Liver (tissue), 3 donors: ENCODE data around the gene TTC3.

Experiments
- GABPA ChIP-seq, 2 donors: IDR thresholded peaks in 1 of 2; conservative IDR thresholded peaks in 1 of 2; 2 replicates each; pipeline ENCODE4 v1.6.1; 2016; ENCODE audit warnings: antibody characterized with exemption in 2 of 2, mild to moderate bottlenecking in 1 of 2, moderate library complexity in 1 of 2
- HNF4A ChIP-seq, 2 donors: conservative IDR thresholded peaks; 2 replicates each; pipeline ENCODE4 v1.6.1; 2016; ENCODE audit warnings: antibody characterized with exemption in 2 of 2, mild to moderate bottlenecking in 2 of 2
- HNF4G ChIP-seq: IDR thresholded peaks from 2 replicates; pipeline ENCODE4 v1.6.1; 2016; ENCODE audit warnings: antibody characterized with exemption
- JUND ChIP-seq, 2 donors: IDR thresholded peaks; 2 replicates each; pipeline ENCODE4 v1.6.1; 2016; ENCODE audit warnings: antibody characterized with exemption in 2 of 2
- RAD21 ChIP-seq, 2 donors: IDR thresholded peaks; 2 replicates each; pipeline ENCODE4 v1.6.1; 2016; ENCODE audit warnings: antibody characterized with exemption in 2 of 2, mild to moderate bottlenecking in 2 of 2
- TAF1 ChIP-seq: conservative IDR thresholded peaks from 2 replicates; pipeline ENCODE4 v1.6.1; 2016; ENCODE audit warnings: antibody characterized with exemption, mild to moderate bottlenecking
- YY1 ChIP-seq: IDR thresholded peaks from 2 replicates; pipeline ENCODE4 v1.6.1; 2016; ENCODE audit warnings: antibody characterized with exemption, mild to moderate bottlenecking
- TF ChIP-seq, protein P1 (sequence below): fragments of 150-350 bp; IDR thresholded peaks from 2 replicates; pipeline ENCODE4 v1.5.1; 2017; ENCODE audit warnings: improper control_type of control experiment, low read depth, low read length; ENCODE audit not compliant: missing input control
- TF ChIP-seq, protein P2 (sequence below): IDR thresholded peaks from 2 replicates; pipeline ENCODE4 v1.6.1; 2016; ENCODE audit warnings: antibody characterized with exemption
- TF ChIP-seq, protein P3 (sequence below): IDR thresholded peaks from 2 replicates; pipeline ENCODE4 v1.6.1; 2016; ENCODE audit warnings: antibody characterized with exemption, mild to moderate bottlenecking
- TF ChIP-seq, protein P4 (sequence below): IDR thresholded peaks from 2 replicates; pipeline ENCODE4 v1.6.1; 2016; ENCODE audit warnings: antibody characterized with exemption
- TF ChIP-seq, protein P5 (sequence below): IDR thresholded peaks from 2 replicates; pipeline ENCODE4 v1.6.1; 2016; ENCODE audit warnings: antibody characterized with exemption
- donor health status: healthy.
- donor health status: healthy.

DNA sequence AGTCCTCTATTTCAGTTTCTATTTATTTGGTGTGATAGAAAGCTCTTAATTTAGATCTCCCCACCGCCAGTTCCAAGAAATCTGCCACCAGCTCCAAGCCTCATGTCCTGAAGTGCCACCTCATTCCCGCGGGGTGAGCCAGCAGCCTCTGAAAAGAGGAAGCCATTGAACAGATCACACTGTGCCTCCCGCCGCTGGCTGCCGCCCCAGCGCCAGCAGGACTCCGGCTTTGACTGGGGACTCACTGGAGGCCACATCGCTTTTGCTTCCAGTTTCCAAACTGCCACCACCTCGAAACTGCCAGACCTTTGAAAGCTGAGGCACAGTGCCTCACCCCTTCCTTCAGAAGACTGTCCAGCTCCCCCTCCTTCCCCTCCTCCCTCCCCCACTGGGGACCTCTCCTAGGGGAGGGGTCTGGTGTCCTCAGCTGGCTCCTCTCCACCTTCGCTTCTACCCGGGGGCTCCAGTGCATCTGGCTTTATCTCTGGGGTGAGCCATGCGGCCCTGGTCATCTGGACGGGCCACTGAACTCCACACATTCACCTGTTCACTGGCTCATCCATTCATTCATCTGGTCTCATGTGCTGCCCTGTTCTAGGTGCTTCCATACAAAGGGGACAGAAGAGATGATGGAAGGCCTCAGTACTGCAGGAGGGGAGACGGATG, 135.1 kb downstream of the TTC3 start:
- TF ChIP-seq HNF4A (conservative IDR thresholded peaks at IDR 0.05) (no peak), HNF4G (no peak), TAF1 (no peak), YY1 (no peak), GABPA (IDR thresholded peaks at IDR 0.05 in 1 of 2, conservative IDR thresholded peaks at IDR 0.05 in 1 of 2) (no peak), RAD21 (IDR thresholded peaks at IDR 0.05) (no peak), JUND (IDR thresholded peaks at IDR 0.05) (no peak)
- TF ChIP-seq, protein P1, sequence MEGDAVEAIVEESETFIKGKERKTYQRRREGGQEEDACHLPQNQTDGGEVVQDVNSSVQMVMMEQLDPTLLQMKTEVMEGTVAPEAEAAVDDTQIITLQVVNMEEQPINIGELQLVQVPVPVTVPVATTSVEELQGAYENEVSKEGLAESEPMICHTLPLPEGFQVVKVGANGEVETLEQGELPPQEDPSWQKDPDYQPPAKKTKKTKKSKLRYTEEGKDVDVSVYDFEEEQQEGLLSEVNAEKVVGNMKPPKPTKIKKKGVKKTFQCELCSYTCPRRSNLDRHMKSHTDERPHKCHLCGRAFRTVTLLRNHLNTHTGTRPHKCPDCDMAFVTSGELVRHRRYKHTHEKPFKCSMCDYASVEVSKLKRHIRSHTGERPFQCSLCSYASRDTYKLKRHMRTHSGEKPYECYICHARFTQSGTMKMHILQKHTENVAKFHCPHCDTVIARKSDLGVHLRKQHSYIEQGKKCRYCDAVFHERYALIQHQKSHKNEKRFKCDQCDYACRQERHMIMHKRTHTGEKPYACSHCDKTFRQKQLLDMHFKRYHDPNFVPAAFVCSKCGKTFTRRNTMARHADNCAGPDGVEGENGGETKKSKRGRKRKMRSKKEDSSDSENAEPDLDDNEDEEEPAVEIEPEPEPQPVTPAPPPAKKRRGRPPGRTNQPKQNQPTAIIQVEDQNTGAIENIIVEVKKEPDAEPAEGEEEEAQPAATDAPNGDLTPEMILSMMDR = no peak
- TF ChIP-seq, protein P2, sequence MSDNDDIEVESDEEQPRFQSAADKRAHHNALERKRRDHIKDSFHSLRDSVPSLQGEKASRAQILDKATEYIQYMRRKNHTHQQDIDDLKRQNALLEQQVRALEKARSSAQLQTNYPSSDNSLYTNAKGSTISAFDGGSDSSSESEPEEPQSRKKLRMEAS = no peak
- TF ChIP-seq, protein P3, sequence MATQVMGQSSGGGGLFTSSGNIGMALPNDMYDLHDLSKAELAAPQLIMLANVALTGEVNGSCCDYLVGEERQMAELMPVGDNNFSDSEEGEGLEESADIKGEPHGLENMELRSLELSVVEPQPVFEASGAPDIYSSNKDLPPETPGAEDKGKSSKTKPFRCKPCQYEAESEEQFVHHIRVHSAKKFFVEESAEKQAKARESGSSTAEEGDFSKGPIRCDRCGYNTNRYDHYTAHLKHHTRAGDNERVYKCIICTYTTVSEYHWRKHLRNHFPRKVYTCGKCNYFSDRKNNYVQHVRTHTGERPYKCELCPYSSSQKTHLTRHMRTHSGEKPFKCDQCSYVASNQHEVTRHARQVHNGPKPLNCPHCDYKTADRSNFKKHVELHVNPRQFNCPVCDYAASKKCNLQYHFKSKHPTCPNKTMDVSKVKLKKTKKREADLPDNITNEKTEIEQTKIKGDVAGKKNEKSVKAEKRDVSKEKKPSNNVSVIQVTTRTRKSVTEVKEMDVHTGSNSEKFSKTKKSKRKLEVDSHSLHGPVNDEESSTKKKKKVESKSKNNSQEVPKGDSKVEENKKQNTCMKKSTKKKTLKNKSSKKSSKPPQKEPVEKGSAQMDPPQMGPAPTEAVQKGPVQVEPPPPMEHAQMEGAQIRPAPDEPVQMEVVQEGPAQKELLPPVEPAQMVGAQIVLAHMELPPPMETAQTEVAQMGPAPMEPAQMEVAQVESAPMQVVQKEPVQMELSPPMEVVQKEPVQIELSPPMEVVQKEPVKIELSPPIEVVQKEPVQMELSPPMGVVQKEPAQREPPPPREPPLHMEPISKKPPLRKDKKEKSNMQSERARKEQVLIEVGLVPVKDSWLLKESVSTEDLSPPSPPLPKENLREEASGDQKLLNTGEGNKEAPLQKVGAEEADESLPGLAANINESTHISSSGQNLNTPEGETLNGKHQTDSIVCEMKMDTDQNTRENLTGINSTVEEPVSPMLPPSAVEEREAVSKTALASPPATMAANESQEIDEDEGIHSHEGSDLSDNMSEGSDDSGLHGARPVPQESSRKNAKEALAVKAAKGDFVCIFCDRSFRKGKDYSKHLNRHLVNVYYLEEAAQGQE = no peak
- TF ChIP-seq, protein P4, sequence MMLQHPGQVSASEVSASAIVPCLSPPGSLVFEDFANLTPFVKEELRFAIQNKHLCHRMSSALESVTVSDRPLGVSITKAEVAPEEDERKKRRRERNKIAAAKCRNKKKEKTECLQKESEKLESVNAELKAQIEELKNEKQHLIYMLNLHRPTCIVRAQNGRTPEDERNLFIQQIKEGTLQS = no peak
- TF ChIP-seq, protein P5, sequence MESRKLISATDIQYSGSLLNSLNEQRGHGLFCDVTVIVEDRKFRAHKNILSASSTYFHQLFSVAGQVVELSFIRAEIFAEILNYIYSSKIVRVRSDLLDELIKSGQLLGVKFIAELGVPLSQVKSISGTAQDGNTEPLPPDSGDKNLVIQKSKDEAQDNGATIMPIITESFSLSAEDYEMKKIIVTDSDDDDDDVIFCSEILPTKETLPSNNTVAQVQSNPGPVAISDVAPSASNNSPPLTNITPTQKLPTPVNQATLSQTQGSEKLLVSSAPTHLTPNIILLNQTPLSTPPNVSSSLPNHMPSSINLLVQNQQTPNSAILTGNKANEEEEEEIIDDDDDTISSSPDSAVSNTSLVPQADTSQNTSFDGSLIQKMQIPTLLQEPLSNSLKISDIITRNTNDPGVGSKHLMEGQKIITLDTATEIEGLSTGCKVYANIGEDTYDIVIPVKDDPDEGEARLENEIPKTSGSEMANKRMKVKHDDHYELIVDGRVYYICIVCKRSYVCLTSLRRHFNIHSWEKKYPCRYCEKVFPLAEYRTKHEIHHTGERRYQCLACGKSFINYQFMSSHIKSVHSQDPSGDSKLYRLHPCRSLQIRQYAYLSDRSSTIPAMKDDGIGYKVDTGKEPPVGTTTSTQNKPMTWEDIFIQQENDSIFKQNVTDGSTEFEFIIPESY = no peak
